ENCODE results near the gene SAC3D1.
"Not testable (repeated sequence)": the region's sequence is repeated elsewhere in the genome, so short reads cannot be mapped to it uniquely, and the experiment has no call there.

The SAC3D1 gene

GRCh38 chr11:65040847-65041622, at the start of gene SAC3D1:
SAC3D1 (plus strand) TSS chr11:65041210; CDS start chr11:65041293, 83 bp downstream.
- peak; percentile 97 for DNase-seq

GRCh38 chr11:64994318-64994717, 46.7 kb upstream of the SAC3D1 start:
- no peak for DNase-seq

DNA sequence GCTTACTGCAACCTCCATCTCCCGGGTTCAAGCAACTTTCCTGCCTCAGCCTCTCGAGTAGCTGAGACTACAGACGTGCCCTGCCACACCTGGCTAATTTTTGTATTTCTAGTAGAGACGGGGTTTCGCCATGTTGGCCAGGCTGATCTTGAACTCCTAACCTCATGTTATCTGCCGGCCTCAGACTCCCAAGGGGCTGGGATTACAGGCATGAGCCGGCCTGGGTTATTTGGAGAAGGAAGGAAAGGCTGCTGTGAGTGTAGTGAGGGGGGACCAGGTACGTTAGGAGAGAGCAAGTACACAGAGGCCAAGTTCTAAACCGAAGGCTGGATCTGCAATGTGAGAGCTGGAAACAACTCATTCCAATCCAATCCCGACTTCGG, 44.7 kb upstream of the SAC3D1 start:
- no peak for DNase-seq

DNA sequence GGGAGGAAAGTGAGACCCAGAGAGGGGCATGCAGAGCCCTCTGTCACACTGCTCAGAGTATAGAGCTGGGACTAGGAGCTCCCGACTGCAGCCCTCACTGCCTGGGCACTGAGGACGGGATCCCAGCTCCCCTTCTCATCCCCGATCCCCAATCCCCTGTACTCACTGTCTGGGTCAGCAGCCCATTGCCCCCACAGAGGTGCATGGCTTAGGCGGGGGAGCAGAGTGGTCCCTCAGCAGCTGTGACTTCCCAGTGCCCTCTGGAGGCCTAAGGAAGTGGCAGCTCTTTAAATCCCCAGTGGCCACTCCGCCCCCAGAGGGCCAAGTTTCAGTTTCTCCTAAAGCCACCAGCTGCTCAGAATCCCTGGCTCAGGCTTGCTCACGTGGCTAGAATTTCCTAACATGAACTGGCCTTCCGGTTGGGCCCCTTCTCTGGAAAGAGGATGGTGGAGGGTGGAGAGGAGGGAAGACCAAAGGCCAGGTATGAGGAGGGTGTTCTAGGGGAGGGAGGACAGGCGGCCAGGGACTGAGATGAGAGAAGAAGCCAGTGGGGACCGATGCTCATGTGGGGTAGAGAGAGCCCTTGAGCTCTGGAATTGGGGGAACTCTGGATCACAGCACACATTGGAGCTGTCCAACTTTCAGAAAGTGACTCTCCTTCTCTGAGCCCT, 44.2 kb upstream of the SAC3D1 start, which contains the start of gene BATF2:
Gene BATF2 (minus strand): TSS at position 262 of the 671 bp plus-strand sequence. CDS start 57 bp downstream, at position 205.
- peak; percentile 60 for DNase-seq

- no peak for DNase-seq
These were observed 42.9 kb upstream of the SAC3D1 start for GRCh38 chr11:64998141-64998540.

DNA sequence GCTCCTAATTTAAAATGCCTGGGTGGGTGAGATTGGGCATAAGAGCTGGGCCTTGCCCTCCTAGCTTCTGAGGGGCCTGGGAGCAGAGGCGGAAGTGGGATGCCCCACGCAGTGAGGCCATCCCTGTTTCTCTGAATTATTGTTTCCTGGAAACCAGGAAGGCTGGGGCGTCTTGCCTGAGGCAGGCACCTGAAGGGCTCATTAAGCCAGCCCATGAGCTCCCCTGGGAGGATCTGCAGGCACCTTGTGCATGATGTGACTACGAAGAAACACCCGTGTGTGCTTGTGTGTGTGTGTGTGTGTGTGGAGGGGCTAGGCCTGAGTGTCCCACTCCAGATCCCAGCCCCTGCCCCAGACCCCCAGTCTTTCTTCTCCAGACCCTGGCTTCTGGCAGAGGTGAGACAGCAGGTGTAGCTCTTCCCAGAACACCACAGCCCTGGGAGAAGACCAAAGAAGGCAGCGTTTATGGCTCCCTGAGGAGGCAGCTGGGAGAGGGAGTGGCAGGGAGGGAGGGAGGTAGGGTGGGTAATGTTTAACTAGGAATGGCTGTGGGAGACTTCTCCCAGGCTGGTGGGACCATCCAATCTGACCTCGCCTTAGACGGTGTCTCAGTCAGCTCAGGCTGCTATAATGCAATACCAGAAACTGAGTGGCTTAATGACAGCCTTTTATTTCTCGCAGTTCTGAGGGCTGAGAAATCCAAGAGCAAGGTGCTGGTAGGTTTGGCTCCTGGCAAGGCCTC, 42.1 kb upstream of the SAC3D1 start:
- DNase-seq: no peak

DNA sequence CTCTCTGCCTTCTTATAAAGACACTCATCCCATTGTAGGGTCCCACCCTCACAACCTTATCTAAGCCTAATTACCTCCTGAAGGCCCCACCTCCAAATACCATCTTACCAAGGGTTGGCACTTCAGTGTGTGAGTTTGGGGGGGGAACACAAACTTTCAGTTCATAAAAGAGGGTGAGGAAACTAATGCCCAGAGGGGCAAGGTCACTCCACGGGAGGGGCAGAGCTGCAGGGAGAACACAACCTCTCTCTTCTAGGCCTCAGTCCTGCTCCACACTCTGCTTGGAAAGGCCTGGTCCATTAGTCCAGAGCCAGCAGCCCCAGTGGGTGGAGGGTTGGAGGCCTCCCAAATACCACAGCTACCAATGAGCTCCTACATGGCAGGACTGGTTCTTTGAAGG, 41.5 kb upstream of the SAC3D1 start:
- no peak for DNase-seq

DNA sequence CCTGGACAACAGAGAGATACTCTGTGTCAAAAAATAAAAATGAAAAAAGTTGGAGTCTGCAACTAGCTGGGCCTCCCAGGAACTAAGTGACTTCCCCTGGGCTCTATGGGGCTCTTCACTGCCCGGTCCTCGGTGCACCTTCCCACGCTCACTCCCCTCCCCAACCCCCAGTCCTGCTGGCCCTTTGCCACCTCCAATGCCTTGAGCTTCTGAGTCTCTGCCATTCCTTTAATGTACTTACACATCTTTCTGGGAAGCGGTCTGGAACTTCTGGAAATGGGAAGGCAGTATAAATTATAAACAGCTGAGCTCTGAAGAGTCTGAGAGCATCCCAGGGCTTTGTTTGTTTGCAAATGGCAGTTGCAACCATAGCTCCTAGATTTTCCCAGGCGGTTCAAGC, 38.3 kb upstream of the SAC3D1 start:
- DNase-seq: no peak

DNA sequence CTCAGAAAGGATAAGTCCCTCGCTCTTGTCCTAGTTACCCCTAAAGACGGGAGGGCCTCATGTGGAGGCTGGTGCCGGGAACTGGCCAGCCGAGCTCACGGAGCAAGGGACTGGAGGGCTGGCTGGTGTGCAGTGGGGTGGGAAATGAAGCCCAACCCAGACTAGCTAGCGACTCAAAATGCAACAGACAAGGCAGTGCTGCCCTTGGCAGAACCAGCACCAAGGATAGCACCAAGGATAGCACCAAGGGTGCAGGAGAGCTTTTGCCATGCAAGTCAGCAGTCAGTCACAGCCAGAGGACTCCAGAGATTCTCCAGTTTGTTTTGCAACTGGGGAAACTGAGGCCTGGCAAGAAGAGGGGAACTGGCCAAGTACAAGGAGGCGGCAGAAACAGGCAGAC, 37.7 kb upstream of the SAC3D1 start:
- peak; percentile 28 for DNase-seq

DNA sequence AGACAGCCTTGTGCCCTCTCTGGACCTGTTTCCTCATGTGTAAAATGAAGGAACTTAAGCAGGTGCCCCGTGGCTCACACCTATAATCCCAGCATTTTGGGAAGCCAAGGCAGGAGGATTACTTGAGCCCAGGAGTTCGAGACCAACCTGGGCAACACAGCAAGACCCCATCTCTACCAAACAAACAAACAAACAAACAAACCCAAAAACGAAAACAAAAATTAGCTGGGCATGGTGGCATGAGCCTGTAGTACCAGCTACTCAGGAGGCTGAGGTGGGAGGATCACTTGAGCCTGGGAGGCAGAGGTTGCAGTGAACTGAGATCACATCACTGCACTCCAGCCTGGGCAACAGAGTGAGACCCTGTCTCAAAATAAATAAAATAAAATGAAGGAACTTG, 37.0 kb upstream of the SAC3D1 start:
- not testable (repeated sequence) for DNase-seq

DNA sequence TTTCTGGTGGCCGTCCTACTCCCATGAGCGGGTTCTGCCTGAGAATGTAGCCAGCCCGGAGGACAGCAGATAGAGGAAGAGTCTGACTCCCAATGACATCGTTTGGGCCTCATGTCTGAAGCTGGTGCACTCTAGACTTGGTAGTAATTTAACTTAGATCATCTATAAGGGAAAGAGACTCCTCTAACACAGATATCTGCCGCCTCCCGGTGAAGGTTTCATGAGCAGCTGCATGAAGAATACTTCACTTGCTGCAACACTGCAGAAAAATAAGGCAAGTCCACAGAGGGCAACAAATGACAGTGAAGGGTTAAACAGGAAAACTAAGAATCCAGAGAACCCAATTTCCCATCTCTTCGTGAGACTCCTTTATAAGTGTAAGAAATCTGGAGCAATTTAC, 33.0 kb upstream of the SAC3D1 start:
- no peak for DNase-seq

DNA sequence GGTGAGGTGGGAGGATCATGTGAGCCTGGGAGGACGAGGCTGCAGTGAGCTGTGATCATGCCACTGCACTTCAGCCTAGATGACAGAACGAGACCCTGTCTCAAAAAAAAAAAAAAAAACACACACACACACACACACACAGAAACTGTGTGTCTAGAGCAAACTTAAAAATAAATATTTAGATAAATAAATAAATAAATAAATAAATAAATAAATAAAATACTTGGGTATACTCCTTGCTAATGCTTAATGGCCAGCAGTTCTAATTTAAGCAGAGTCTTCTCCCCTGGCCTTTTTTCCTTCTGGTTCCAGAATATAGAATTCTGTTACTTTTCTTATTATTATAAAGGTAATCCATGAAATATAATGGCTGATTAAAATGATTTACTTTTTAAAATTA, 32.1 kb upstream of the SAC3D1 start:
- no peak for DNase-seq

GRCh38 chr11:65013130-65013887, 27.7 kb upstream of the SAC3D1 start:
- peak; percentile 89 for DNase-seq

- peak; percentile 94 for DNase-seq
These were observed 26.9 kb upstream of the SAC3D1 start, which contains the start of gene ARL2 for GRCh38 chr11:65013888-65014725. ARL2 (plus strand) TSS chr11:65014160; CDS start chr11:65014208, 48 bp downstream.

DNA sequence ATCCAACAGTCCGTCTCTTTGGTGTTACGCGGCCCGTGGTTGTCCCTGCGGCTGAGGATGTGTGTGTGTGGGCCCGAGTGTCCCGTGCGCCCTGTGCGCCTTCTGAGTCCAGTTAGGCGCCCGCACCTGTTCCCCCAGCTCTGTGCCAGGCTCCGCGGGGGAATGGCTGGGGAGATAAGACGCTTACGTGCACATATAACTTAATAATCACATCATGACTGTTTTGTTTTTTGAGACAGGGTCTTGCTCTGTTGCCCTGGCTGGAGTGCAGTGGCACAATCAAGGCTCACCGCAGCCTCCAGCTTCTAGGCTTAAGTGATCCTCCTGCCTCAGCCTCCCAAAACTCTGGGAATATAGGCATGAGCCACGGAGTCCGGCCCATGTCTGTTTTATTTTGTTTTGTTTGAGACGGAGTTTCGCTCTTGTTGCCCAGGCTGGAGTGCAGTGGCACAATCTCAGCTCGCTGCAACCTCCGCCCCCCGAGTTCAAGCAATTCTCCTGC, 26.2 kb upstream of the SAC3D1 start:
- DNase-seq: no peak

- no peak for DNase-seq
These were observed 24.3 kb upstream of the SAC3D1 start for GRCh38 chr11:65016705-65017104.

DNA sequence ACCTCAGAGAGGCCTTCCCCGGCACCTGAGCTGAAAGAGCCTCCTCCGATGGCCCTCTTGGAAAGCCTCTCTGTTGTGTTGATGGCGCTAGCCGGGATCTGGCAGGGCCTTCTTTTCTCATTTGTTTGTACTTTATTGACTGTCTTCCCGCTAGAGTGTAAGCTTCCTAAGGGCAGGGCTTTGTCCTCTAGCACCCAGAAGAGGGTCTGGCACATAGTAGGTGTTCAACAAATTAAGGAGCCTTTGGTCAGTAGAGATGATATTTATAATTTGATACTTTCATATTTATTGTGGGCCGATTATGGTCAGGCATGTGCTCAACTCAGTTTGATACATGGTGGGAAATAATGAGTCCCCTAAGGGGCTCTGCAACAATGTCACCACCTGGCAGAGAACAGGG, 23.1 kb upstream of the SAC3D1 start:
- no peak for DNase-seq

GRCh38 chr11:65019824-65020223, 21.2 kb upstream of the SAC3D1 start:
- no peak for DNase-seq

DNA sequence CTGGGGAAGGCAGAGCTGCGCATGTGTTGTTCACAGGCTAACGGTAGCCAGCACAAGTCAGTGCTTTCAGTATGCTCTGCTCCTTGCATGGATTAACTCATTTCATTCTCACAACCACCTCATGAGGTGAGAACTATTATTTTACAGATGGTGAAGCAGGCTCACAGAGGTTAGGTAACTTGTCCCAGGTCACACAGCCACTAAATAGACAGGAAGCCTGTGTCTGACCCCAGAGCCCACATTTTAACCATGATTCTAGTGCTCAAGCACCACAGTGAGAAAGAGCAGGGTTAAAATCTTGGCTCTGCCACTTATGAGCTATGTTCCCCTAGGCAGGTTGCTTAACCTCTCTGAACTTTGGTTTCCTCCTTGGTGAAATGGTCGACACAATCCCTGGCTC, 20.0 kb upstream of the SAC3D1 start:
- DNase-seq: no peak

DNA sequence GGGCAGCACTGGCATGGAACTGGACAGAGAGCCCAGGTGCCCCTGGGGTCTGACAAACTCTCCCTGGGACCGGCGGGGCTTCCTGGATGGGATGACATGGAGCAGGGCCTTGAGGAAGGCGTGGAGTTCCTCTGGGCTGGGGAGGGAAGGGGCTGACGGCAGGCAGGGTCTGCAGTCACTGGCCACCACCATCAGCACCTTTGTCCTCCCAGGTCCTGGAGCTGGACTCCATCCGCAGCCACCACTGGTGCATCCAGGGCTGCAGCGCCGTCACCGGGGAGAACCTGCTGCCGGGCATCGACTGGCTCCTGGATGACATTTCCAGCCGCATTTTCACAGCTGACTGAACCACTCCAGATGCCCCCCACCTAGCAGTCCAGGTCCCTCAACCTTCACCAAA, 19.5 kb upstream of the SAC3D1 start:
- DNase-seq: no peak

DNA sequence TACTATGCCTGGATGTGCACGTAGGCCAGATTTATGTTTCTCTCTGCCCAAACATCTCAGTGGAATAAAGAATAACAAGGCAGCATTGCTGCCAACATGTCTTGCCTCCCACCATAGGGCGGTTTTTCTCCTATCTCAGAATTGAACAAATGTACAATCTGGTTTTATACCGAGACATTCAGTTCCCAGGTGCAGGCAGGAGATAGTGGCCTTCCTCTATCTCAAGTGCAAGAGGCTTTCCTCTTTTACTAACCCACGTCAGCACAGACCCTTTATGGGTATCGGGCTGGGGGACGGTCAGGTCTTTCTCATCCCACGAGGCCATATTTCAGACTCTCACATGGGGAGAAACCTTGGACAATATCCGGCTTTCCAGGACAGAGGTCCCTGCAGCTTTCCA, 17.5 kb upstream of the SAC3D1 start:
- DNase-seq: not testable (repeated sequence)

DNA sequence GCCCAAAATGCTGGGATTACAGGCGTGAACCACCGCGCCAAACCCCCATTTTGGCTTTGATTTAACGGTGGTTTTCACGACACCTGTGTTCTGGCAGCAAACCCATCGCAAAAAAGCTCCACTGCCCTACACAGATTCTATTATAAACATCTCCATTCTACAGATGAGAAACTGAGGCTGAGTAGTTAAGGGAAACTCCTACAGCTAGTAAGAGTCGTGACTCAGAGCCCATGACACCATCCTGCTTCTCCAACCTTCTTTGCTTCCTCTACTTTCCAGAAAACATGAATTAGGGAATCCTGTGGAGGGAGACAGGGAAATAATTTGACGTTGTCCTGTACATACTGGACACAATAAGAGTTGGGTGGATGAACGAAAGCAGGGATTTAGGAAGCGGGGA, 14.2 kb upstream of the SAC3D1 start:
- no peak for DNase-seq

Measured in fibroblast of skin of right biceps (primary cell).